Lower lobe of right lung (tissue), 2 donors: ENCODE results near the gene CCDC47. TPM values are rescaled to one million over a fixed set of nuclear protein-coding genes. Genes with fewer than 3 reads are reported as not detected.

ENCODE experiments used
- ATAC-seq, 2 donors: fragments of 200-7000 bp; cut with Tn5 transposase; one replicate each; pipeline ENCODE4 v1.9.1; 2020 to 2022; ENCODE audit warnings: mild to moderate bottlenecking in 2 of 2, moderate library complexity in 2 of 2
- DNase-seq: peaks from one replicate; pipeline ENCODE4 v3.0.0-alpha.2; 2020
- H3K27ac ChIP-seq: fragments of 200-600 bp; one replicate; pipeline ENCODE4 v1.8.0; 2022
- H3K27me3 ChIP-seq: fragments of 200-600 bp; one replicate; pipeline ENCODE4 v1.8.0; 2022; ENCODE audit warnings: low read depth
- H3K36me3 ChIP-seq: fragments of 200-600 bp; one replicate; pipeline ENCODE4 v1.8.0; 2022; ENCODE audit warnings: mild to moderate bottlenecking
- H3K4me1 ChIP-seq: fragments of 200-600 bp; one replicate; pipeline ENCODE4 v1.8.0; 2022
- H3K4me3 ChIP-seq: fragments of 200-600 bp; one replicate; pipeline ENCODE4 v1.8.0; 2022; ENCODE audit warnings: mild to moderate bottlenecking
- H3K9me3 ChIP-seq: fragments of 200-600 bp; one replicate; pipeline ENCODE4 v1.8.0; 2022
- intact Hi-C: fragments of 100-400 bp; cut with DNase I; formaldehyde crosslinking; loops from one replicate; pipeline ENCODE4 v1.11.0; 2022
- total RNA-seq: library from RNA; stranded (reverse); fragmentation: NEBNext Ultra II Directional; extraction: Animal tissue kit (Norgen Biotek cat#: 25700); gene quantifications from one replicate; pipeline ENCODE4 v1.2.1, GENCODE V29; 2021
- TF ChIP-seq, protein P1 (sequence below): fragments of 200-600 bp; IDR thresholded peaks from one replicate; pipeline ENCODE4 v1.8.0; 2022; ENCODE audit warnings: antibody characterized with exemption, mild to moderate bottlenecking
- donor health status: DM: no; HTN: yes; CAD: no; lungs with severe emphysema.

The CCDC47 gene
- total RNA-seq, 1 donor from 2014 or later: 80.2 TPM

DNA sequence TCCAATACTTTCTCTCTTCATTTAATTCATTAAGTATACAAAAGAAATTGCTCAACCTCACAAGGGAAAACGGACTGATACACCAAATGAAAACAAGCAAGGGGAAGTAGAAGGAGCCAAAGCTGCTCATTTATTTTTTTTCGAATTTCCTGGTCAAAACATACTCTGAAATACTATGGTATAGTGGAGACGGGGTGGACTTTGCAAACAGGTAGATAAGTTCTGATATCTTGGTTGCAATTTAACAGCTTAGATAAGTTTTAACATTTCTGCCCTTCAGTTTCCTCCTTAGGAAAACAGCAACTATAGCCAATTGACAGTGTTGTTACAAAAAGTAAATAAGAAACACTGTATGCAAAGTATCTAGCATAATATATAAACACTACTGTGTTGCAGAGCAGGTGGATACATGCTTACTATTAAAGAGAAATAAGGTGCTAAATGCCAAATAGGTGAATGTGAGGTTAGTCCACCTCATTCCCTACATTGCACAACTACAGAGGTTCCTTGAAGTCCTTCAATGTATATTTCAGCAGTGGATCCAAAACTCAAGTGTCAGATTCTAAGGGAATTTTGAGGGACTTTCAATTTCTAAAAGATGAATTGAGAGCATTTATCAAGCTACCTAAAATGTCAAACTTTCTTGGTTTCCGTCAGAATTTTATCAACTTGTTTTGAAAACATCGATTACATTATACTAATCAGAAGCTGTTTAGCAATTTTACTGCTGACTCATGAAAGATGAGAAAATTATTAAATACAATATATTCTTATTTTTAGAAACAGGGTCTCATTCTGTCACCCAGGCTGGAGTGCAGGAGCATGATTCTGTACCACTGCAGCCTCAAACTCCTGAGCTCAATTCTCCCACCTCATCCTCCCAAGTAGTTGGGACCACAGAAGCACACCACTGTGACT, 11.0 kb downstream of the CCDC47 start:
- H3K36me3 ChIP-seq: peaks cover 77% of the 10 kb centered on the region
- H3K4me1 ChIP-seq: peaks cover 22% of the 10 kb centered on the region
- no peaks in the 10 kb centered on the region for H3K9me3 ChIP-seq
- ATAC-seq (no peak), DNase-seq (no peak)
- peak overlapping the region; percentile 9 for H3K27ac ChIP-seq
- TF ChIP-seq, protein P1, sequence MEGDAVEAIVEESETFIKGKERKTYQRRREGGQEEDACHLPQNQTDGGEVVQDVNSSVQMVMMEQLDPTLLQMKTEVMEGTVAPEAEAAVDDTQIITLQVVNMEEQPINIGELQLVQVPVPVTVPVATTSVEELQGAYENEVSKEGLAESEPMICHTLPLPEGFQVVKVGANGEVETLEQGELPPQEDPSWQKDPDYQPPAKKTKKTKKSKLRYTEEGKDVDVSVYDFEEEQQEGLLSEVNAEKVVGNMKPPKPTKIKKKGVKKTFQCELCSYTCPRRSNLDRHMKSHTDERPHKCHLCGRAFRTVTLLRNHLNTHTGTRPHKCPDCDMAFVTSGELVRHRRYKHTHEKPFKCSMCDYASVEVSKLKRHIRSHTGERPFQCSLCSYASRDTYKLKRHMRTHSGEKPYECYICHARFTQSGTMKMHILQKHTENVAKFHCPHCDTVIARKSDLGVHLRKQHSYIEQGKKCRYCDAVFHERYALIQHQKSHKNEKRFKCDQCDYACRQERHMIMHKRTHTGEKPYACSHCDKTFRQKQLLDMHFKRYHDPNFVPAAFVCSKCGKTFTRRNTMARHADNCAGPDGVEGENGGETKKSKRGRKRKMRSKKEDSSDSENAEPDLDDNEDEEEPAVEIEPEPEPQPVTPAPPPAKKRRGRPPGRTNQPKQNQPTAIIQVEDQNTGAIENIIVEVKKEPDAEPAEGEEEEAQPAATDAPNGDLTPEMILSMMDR: no peak
- no peak overlapping the region for H3K4me3 ChIP-seq
- intact Hi-C loops: no loop called here
- no peaks in the 10 kb centered on the region for H3K27me3 ChIP-seq

DNA sequence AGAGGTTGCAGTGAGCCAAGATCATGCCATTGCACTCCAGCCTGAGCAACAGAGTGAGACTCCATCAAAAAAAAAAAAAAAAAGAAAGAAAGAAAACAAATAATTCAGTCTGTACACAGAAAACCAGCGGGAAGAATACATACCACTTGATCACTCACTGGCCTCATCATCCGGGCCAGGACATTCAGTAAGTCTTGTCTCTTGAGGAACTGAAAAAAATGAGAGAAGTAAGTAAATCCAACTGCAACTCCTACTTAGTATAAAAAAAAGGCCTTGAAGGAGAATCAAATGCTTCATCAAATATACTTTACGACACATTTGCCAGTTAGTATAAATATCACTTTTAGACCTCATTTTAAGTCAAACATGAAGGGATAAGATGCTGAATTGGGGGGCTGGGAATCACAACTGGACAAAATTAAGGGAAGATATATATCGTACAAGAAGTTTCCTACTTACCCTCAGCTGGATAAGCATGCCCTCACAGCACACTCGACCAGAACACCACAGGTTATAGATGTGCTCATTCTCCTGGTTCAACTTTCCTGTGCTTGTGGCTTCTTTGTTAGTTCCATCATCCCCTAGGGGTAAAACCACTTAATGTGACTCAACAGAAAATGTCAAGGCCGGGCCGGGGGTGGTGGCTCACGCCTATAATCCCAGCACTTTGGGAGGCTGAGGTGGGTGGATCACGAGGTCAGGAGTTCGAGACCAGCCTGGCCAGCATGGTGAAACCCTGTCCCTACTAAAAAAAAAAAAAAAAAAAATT, 12.4 kb downstream of the CCDC47 start:
- Histone ChIP-seq H3K27ac (no peak overlapping the region), H3K4me3 (no peak overlapping the region), H3K4me1 (peaks cover 21% of the 10 kb centered on the region), H3K36me3 (peaks cover 92% of the 10 kb centered on the region), H3K27me3 (no peaks in the 10 kb centered on the region), H3K9me3 (no peaks in the 10 kb centered on the region)
- intact Hi-C loops: no loop called here
- no peak for ATAC-seq
- TF ChIP-seq, protein P1: no peak
- DNase-seq: no peak

DNA sequence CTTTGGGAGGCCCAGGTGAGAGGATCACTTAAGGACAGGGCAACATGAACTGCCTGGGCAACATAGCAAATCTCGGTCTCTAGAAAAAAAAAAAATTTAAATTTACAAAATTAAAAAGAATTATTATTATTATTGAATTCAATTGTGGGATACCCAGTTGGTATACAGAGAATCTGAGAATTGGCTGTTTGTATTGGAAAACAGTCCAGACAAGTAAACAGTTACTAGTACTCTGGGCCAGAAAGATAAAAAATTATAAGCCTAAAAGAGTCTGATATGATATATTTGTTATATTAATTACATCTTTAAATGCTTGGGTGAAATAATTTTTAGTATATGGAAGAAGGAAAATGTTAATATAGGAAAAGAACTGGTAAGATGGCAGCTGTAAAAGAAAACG, 15.0 kb downstream of the CCDC47 start:
- Histone ChIP-seq H3K4me3 (no peak overlapping the region), H3K4me1 (peaks cover 12% of the 10 kb centered on the region), H3K36me3 (peaks cover 97% of the 10 kb centered on the region), H3K27ac (no peak overlapping the region), H3K27me3 (no peaks in the 10 kb centered on the region), H3K9me3 (no peaks in the 10 kb centered on the region)
- intact Hi-C loops: no loop called here
- ATAC-seq (no peak), DNase-seq (no peak)
- TF ChIP-seq, protein P1: no peak

DNA sequence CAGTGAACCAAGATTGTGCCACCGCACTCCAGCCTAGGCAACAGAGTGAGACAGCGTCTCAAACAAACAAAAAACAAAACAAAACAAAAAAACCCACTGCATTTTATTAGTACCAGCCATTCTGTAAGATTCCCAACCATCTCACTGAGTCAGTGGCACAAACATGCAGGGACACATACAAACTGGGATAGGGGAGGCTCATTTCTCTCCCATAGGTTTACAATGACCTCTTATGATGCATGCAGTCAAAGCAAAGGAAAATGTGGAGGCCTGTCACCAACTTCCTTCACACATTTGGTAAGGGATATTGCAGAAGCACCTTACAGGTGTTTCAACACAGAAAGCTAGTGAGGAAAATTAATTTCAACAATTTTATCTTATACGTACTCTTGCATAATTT, 19.4 kb downstream of the CCDC47 start:
- no peaks in the 10 kb centered on the region for H3K4me1 ChIP-seq
- H3K27ac ChIP-seq: no peak overlapping the region
- DNase-seq (no peak), ATAC-seq (no peak)
- H3K9me3 ChIP-seq: no peaks in the 10 kb centered on the region
- intact Hi-C loops: no loop called here
- no peaks in the 10 kb centered on the region for H3K27me3 ChIP-seq
- H3K4me3 ChIP-seq: no peak overlapping the region
- TF ChIP-seq, protein P1: no peak
- peaks cover 100% of the 10 kb centered on the region for H3K36me3 ChIP-seq

DNA sequence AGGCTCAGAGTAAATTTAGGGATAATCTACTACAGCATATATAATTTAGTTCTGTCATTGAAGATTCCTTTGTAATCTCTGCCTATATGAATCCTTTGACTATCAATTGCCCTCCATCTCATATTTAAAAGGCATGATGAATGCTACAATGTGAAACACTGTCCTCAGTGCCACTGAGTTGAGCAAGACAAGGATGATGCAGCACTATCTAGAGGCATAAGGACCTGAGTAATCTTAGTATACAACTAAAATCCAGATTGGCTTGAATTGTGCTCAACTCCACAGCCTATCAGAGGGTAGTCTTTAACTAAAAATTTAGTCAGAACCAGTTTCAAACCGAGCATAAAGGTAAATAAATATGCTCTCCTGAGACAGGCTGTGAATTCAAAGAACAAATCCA, 20.2 kb downstream of the CCDC47 start:
- Histone ChIP-seq H3K9me3 (no peaks in the 10 kb centered on the region), H3K27ac (no peak overlapping the region), H3K4me1 (no peaks in the 10 kb centered on the region), H3K4me3 (no peak overlapping the region), H3K36me3 (peaks cover 100% of the 10 kb centered on the region), H3K27me3 (no peaks in the 10 kb centered on the region)
- ATAC-seq (no peak), DNase-seq (no peak)
- intact Hi-C loops: no loop called here
- TF ChIP-seq, protein P1: no peak
